ENCODE measurements around the gene TMED8.
"Not testable (repeated sequence)": the region's sequence is repeated elsewhere in the genome, so short reads cannot be mapped to it uniquely, and the experiment has no call there.

The TMED8 gene, protein sequence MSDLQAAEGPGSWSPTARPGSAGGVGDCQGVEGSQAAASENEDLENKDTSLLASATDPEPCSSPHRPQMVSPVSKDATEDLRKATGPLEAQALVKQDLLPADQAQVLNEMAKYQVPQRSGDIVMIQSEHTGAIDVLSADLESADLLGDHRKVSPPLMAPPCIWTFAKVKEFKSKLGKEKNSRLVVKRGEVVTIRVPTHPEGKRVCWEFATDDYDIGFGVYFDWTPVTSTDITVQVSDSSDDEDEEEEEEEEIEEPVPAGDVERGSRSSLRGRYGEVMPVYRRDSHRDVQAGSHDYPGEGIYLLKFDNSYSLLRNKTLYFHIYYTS

DNA sequence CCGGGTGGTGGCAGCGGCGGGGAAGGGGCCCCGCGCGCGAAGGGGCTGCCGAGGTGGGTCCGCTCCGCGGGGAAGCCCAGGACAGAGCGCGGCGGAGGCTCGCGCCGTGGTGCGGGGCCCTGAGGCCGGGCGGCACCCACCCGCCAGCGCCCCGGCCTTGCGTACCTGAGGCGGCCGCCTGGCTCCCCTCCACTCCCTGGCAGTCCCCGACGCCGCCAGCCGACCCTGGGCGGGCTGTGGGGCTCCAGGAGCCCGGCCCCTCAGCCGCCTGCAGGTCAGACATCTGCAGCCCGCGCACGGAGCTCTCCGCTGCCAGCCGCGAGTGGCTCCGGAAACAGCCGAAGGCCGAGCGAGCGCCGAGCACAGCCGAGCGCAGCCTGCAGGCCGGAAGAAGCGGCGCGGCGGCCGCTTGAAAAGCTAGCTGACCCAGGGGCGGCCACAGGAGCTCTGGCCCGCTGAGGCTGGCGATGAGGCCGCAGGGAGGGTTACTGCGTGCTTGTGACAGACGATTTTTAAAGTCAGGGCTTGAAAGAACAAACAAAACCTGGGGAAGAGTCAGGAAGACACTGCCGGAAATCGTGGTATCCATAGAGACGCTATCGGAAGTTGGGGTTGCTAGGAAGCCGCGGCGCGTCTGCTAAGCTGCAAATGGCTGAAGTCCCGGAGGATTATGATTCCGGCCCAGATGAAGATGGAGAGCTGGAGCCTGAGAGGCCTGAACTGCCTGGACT, at the start of gene TMED8, which contains the start of gene SAMD15:
TMED8 (minus strand) TSS at position 324 of the 731 bp plus-strand sequence; CDS start at position 283, 41 bp downstream.
SAMD15 (plus strand) TSS at position 609 of the 731 bp plus-strand sequence; CDS start at position 649, 40 bp downstream.
- FAIRE-seq = no peak

DNA sequence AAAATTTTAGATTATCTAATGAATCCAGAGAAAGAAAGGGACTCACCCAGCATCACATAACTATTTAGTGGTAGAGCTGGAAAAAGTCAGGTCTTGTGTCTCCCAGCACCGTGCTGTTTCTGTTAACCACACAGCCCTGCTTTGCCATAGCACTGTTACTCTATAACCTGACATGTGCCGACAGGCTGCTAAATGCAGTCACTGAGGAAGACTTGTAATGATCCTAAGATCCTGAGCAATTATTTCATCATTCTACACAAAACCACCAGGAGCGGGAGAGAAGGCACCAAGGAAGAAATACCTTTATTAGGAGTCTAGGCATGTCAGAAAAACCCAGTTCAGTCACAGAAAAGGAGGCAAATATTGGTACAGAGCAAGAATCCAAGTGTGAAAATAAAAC, 49.5 kb upstream of the TMED8 start:
- FAIRE-seq = no peak

GRCh38 chr14:77424862-77425261, 48.0 kb upstream of the TMED8 start:
- FAIRE-seq = no peak

DNA sequence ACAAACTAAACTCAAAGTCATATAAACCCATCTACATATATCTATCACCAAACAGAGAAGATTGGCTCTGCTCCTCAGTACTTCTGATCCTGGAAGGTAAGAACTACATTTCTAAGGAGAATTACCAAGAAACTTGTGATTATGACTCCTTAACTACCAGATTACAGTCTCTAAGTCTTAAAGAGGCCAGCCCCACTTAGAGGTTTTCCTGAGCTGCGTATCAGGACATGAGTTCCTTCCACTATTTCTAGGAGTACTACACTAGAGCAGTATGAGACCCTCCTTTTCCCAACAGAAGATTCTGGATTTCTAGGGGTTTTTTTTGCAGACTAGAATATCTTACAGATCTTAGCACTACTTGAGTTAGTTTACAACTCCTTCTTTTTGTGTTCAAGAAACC, 46.5 kb upstream of the TMED8 start, which contains the start of gene NOXRED1:
NOXRED1 (minus strand) TSS at position 101 of the 400 bp plus-strand sequence. CDS start 634 bp downstream, outside the sequence.
- FAIRE-seq = no peak

GRCh38 chr14:77421201-77421600, 44.3 kb upstream of the TMED8 start:
- FAIRE-seq = no peak

- no peak for FAIRE-seq
These were observed 39.9 kb upstream of the TMED8 start for GRCh38 chr14:77416836-77417235.

DNA sequence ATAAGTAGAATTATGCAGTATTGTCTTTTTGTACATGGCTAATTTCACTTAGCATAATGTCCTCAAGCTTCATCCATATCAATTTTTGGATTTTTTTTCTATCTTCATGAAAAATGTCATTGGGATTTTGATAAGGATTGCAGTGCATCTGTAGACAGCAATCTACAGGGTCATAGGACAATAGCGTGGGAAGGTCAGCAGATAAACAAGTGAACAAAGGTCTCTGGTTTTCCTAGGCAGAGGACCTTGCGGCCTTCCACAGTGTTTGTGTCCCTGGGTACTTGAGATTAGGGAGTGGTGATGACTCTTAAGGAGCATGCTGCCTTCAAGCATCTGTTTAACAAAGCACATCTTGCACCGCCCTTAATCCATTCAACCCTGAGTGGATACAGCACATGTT, 39.2 kb upstream of the TMED8 start:
- not testable (repeated sequence) for FAIRE-seq

DNA sequence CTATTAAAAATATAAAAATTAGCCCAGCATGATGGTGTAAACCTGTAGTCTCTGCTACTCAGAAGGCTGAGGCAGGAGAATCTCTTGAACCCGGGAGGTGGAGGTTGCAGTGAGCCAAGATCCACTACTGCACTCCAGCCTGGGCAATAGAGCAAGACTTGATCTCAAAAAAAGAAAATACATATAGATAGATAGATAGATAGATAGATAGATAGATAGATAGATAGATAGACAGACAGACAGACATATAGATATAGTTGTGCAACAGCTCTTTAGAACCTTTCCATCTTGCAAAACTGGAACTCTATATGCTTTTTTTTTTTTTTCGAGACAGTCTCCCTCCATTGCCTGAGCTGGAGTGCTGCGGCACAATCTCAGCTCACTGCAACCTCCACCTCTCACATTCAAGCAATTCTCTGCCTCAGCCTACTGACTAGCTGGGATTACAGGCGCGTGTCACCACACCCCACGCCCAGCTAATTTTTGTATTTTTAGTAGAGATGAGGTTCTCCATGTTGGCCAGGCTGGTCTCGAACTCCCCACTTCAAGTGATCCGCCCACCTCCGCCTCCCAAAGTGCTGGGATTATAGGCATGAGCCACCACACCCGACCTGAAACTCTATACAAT, 38.6 kb upstream of the TMED8 start:
- not testable (repeated sequence) for FAIRE-seq

- no peak for FAIRE-seq
These were observed 32.2 kb upstream of the TMED8 start for GRCh38 chr14:77409131-77409533.

DNA sequence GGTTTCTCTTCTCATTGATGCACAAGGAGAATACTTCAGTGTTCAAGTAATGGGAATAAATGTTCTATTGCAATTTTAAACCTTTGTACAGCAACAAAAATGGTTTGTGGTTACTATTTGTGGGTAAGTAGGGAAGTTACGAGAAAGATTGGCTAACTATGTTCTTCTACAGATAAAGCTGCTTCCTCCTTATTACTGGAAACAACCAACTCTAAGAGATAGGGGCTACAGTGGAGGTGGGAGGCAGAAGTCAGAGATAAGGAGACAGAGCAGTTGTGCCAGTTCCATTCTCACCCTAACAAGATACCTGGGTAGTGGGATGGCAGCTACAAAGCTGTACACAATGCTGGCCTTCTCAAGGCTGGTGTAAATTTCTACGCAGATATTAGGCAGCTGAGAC, 30.3 kb upstream of the TMED8 start:
- FAIRE-seq = no peak

- FAIRE-seq = no peak
These were observed 29.8 kb upstream of the TMED8 start for GRCh38 chr14:77406718-77407117.

DNA sequence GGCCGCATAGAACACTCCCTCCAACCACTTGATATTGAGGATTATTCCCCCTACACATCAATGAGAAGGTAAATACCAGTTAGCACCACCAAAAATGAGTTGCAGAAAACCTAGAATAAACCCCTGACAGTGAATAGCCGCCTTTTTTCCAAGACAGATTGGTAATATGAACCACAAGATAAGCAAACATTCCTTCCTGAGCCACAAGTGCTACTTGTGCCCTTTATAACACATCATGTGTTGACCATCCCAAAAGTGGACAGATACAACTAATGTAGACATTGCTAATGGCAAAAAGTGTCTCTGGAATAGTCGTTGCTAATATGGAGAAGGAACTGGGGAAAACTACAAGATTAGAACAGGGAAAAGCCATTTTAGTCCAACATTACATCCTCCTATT, 29.2 kb upstream of the TMED8 start:
- FAIRE-seq = no peak

DNA sequence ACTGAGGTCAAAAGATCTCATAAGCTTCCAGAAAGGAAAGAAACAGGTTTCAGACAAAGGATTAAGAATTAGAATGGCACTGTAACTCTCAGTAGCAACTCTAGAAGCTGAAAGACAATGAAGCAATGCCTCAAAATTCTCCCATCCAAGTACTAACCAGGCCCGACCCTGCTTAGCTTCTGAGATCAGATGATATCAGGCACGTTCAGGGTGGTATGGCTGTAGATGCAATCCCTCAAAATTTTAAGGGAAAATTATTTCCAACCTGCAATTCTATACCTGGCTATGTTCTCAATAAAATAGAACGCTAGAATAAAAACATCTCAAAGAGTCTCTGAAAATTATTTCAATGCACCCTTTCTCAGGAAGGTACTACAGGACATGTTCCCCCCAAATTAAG, 26.9 kb upstream of the TMED8 start:
- no peak for FAIRE-seq

DNA sequence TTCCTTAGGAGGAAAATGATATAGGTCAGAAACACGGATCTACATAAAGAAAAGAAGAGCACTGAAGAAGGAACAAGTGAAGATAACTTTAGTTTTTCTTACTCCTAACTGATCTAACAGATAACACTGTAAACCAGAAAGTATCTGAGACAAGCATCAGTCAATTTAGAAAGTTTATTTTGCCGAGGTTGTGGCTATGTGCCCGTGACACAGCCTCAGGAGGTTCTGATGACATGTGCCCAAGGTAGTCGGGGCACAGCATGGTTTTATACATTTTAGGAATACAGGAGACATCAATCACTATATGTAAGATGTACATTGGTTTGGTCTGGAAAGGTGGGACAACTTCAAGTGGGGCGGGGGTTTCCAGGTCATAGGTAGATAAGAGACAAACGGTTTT, 23.3 kb upstream of the TMED8 start:
- no peak for FAIRE-seq

DNA sequence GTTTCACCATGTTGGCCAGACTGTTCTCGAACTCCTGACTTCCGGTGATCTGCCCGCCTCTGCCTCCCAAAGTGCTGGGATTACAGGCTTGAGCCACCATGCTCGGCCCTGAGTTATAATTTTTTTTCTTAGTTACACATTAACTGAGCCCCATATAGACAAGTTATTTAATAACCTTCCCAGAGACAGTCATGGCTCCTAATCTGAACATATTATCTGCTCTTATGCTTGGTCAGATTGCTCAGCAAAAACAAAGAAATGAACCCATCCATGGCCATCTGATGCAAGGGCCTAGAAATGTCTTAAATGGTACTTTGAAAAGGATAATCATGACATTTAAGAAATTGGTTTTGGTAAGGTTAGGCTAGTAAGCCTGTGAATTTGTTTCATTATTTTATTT, 13.3 kb upstream of the TMED8 start:
- no peak for FAIRE-seq

- no peak for FAIRE-seq
These were observed 1.8 kb upstream of the TMED8 start for GRCh38 chr14:77378701-77379100.

DNA sequence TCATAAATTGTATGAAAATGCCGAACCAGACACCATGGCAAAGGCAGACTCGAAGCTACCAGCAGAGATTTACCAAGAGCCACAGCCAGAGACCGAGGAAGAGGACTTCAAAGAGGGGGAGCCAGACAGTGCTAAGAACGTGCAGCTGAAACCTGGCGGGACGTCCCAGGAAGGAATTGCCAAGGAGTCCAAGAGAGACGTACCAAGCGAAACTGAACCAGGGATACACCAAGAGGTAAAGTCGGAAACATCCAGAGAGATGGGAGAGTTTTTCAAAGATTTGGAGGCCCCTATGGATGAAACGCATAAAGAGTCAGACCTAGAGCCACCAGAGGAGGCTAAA, 579 bp upstream of the TMED8 start:
- no peak for FAIRE-seq

DNA sequence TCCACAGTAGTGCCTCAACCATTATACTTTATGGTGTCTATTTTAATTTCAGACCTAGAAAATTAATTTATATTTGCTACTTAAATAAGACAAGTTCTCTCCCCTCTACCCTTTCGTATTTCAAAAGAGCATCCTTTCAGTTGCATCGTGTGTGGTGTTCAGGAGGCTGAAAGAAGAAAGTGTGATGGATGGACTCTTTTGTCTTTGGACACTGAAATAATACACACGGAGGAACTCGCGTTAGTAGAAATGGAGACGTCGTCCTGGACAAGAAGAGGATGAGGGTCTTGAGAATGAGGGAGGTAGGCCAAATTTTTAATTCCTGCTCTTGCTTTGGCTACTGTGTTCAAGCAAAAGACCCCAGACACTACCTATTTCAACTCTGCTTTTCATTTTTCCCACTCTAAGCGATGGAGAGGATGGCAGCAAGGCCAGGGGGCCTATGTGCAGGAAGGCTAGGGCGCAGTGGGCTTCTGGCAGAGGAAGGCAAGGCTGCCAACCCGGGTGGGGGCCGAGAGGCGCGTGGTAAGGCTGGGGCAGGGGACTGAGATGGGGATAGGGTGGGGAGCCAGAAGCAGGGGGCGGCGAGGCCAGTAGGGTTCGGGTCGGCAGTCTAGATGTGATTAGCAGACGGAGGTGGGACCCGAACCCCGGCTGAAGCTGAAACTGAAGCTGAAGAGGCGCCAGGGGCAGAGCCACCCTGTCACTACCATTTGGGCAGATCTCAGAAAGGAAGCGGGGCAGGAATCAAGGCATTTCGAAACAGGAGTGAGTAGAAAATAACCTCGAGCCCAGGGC, 722 bp downstream of the TMED8 start:
- no peak for FAIRE-seq

DNA sequence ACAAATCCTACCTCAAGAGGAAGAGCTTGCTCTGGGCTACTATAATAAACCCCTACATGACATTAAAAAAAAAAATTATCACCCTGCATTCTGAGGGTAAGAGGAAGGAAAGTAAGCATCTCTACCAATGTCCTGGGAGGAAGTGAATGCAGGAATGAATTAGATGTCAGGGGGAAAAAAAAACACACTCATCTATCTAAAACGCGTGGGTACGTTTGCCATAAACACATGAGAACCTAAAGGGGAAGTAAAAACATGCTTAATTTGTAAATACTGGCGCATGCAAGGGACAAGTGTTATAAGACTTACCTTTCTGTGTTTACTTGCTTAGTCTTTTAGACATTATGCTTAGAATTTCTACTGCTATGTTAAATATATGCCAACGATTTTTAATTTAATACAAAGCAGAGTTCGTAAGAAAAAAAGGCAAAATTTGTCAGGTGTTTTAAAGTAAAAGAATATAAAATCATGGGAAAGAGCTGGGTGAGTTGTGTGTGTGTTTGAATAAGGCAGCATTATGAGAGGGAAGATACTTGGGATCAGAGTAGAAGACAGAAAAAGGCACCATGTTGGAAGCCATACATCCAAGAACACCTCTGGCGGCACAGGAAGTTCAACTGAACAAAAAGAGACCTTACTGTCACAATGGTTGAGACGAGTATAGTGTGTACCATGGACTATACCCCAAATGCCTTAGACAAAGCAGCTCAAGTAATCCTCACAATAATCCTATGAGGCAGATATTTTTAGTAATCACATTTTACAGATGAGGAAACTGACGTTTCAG, 1.5 kb downstream of the TMED8 start:
- FAIRE-seq = no peak

DNA sequence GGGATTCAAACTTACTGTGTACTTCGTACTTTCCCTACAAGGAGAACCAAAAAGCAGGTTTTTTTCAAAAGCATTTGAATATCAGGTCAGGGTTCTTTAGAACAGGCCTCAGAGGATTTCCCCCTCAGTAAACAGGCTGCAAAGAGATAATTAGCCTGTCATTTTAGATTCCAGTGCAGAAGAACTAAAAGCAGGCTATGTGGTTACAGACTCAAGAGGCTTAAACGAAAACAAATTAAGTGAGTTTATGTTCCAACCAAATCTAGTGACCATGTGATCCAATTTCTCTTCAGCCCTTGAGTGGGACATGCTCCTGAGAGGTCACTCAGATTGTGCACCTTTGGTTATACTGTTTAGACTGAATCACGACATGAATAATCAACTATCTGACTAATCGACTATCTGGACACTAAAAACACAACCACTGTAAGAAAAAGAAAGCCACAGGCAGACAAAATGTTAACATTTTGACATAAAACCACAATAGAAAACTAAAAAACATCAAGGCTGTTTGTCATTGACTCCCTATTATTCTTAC, 4.5 kb downstream of the TMED8 start:
- no peak for FAIRE-seq

- FAIRE-seq = no peak
These were observed 7.6 kb downstream of the TMED8 start for GRCh38 chr14:77369285-77369684.

DNA sequence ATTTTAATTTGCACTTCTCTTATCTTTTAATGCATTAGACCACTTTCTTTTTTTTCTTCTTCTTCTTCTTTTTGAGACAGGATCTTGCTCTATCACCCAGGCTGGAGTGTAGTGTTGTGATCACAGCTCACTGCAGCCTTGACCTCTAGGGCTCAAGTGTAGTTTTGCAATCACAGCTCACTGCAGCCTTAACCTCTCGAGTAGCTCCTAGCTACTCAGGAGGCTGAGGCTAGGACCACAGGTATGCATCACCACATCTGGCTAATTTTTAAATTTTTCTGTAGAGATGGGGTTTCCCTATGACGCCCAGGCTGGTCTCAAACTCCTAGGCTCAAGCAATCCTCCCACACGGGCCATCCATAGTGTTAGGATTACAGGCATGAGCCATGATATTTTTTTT, 12.7 kb downstream of the TMED8 start:
- no peak for FAIRE-seq

Data from endometrium (tissue), 2 donors.